GM12875 (cell line): ENCODE results near the gene LRBA.

Experiments
- H3K4me3 ChIP-seq: one replicate; pipeline ENCODE4 v1.5.1; 2011; ENCODE audit warnings: low read depth, low read length, control low read depth
- CTCF ChIP-seq: IDR thresholded peaks from 2 replicates; pipeline ENCODE4 v1.5.1; 2011; ENCODE audit warnings: low read depth, mild to moderate bottlenecking, control low read depth, inconsistent platforms, low read length, moderate library complexity, borderline replicate concordance; ENCODE audit not compliant: insufficient read depth

Gene LRBA

GRCh38 chr4:150581056-150581605 lies 434.0 kb downstream of the LRBA start:
- H3K4me3 ChIP-seq = no peak overlapping the region
- no peak for TF ChIP-seq CTCF

DNA sequence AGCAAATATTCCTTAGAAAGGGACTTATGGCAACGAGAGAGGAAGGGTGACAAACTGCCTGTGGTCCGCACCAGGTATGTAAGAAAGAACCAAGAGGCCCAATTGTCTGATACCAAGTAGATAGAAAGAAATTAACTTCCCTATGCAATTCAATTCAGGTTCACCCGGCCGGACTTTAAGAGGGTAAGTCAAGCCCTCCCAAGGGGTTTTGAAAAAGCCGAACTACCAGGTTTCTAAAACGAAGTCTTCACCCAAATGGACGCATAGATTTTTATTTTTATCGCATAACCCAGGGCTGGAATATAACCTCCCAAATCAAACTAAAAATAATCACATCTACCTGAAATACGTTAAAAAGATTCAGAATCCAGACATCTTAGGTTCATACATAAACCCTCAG lies 434.8 kb downstream of the LRBA start:
- no peak for TF ChIP-seq CTCF
- no peak overlapping the region for H3K4me3 ChIP-seq

DNA sequence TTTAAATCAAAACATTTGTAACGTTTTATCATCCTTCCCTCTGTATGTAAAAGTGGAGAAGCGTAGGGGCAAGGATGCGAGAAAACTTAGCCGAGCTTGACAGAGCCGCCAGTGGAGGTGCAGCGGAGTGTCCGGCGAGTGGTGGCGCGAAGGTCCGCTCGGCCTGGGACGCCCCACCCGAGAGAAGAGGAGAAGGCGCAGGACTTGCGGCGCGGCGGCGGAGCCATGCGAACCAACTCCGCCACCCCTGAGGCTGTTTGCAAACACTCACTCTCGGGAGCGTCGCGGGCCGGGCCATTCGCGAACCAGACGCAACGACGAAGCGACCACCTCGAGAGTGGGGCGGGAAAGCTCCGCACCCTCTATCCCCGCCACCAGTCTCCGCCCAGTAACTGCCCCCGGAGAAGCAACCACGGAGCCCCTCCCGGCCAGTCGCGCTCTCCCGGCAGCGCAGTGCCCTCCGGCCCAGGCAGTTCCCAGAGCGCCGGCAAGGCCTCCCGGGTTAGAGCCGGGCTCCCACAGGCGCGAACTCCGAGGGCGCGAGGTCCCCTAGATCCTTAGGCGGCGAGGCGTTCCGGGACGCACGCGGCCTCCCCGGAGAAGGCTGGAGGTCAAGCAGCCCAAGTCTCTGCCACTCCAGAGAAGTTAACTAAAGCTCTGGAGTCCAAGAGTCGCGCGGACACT lies 435.4 kb downstream of the LRBA start:
- H3K4me3 ChIP-seq = no peak overlapping the region
- no peak for TF ChIP-seq CTCF

DNA sequence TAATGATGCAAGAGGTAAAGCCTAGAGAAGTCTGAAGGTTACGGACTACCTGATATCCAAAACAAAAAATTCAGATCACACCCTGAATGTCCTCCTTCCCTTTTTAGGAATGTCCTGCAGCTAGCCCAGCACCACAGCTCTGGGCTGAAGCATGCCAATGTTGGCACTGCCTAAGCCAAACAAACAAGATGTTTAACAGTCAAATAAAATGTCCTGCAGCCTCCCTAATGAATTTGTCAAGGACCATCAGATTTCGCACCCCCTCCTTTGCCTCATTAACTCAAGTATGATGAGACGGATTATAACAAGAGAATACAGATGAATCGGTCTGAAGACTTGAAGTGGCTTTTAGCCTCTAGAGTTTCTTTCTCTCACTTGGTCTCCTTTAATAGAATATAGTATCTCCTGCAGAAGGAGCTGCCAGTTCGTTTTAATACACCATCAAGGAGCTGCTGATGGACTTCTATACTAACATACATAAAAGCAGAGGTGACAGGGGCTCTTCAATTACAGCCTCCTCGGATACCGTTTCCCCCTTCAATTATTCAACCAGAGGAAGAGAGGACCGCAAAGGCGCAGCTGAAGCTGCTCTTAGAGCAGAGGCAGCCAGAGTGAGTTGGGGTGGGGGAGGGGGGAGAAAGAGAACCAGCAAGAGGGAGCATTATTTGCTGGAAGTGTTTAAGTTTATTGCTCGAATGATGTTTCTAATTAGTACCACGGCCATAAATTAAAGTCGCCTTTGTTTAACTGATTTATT lies 436.2 kb downstream of the LRBA start:
- H3K4me3 ChIP-seq = no peak overlapping the region
- no peak for TF ChIP-seq CTCF

GRCh38 chr4:150577796-150578195 lies 437.3 kb downstream of the LRBA start:
- H3K4me3 ChIP-seq = no peak overlapping the region
- TF ChIP-seq CTCF = no peak

DNA sequence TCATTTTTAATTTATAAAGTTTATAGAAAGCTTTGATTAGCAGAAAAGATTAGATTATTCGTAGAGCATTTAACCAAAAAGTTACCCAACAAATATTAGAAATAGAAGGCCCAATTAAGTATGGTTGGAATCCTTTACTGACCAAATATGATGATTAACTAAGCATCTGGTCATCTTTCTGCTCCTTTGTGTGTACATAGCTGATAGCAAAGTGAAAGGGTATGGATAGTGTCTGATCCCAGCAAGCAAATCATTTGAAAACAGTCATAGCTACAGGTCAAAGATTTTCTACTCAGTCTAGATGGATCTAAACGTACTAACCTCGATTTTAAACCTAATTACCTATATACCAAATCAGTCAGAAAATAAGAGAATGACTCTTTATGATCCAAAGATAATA lies 440.4 kb downstream of the LRBA start:
- TF ChIP-seq CTCF = no peak
- no peak overlapping the region for H3K4me3 ChIP-seq
